ENCODE data around the gene FAM24B.

GRCh38 chr10:122849900-122850605, 29.3 kb downstream of the FAM24B start:
- TF ChIP-seq CTCF (IDR thresholded peaks at IDR 0.05; ENCODE audit: low read depth, low read length), result no peak
- TF ChIP-seq POLR2A (IDR thresholded peaks at IDR 0.05; ENCODE audit: extremely low read depth, insufficient read length), result no peak
- TF ChIP-seq MAX (IDR thresholded peaks at IDR 0.05; ENCODE audit: low read depth, low read length), result no peak
